ENCODE results near the gene ALOX12B.

DNA sequence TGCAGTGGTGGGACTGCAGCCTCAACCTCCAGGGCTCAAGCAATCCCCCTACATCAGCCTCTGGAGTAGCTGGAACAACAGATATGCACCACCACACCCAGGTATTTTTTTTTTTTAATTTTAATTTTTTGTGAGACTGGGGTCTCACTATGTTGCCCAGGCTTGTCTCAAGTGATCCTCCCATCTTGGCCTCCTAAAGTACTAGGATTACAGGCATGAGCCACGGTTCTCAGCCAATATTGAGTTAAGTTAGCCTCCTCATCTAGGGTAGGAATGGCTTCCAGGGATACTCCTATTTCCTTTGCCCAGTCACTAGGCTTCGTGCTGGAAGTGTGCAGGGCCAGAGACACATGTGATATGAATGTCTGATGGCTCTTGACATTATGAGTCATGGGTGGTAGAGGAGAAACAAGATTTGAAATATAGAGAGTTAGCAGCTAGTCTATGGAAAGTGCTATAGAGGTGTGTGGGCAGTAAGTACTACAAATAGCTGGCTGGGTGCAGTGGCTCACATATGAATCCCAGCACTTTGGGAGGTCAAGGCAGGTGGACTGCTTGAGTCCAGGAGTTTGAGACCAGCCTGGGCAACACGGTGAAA lies 44.4 kb upstream of the ALOX12B start:
- TF ChIP-seq POLR2A (IDR thresholded peaks at IDR 0.05), result no peak
- TF ChIP-seq, protein P1, sequence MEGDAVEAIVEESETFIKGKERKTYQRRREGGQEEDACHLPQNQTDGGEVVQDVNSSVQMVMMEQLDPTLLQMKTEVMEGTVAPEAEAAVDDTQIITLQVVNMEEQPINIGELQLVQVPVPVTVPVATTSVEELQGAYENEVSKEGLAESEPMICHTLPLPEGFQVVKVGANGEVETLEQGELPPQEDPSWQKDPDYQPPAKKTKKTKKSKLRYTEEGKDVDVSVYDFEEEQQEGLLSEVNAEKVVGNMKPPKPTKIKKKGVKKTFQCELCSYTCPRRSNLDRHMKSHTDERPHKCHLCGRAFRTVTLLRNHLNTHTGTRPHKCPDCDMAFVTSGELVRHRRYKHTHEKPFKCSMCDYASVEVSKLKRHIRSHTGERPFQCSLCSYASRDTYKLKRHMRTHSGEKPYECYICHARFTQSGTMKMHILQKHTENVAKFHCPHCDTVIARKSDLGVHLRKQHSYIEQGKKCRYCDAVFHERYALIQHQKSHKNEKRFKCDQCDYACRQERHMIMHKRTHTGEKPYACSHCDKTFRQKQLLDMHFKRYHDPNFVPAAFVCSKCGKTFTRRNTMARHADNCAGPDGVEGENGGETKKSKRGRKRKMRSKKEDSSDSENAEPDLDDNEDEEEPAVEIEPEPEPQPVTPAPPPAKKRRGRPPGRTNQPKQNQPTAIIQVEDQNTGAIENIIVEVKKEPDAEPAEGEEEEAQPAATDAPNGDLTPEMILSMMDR (IDR thresholded peaks at IDR 0.05), result no peak
